GM12878 (cell line): ENCODE measurements around the gene OR2S2.

Experiments used
- CREB1 ChIP-seq: IDR thresholded peaks from 2 replicates; pipeline ENCODE4 v1.6.1; 2012; ENCODE audit warnings: low read depth, mild to moderate bottlenecking, inconsistent platforms
- CTCF ChIP-seq, 3 experiments: IDR thresholded peaks in 2 of 3; conservative IDR thresholded peaks in 1 of 3; 2 replicates each; pipeline ENCODE4 v1.5.1; 2011; ENCODE audit warnings: low read depth in 3 of 3, low read length in 3 of 3, mild to moderate bottlenecking in 3 of 3, control low read depth in 2 of 3, moderate library complexity in 2 of 3, inconsistent platforms in 1 of 3, mixed read lengths in 1 of 3; ENCODE audit not compliant: control insufficient read depth in 2 of 3, insufficient read depth in 1 of 3; ENCODE audit errors: extremely low read depth in 1 of 3
- MLLT1 ChIP-seq: fragments of 450-650 bp; IDR thresholded peaks from 2 replicates; pipeline ENCODE4 v1.6.1; 2016; ENCODE audit warnings: mild to moderate bottlenecking
- NFYB ChIP-seq: IDR thresholded peaks from 2 replicates; pipeline ENCODE4 v1.6.1; 2011; ENCODE audit warnings: low read depth, mild to moderate bottlenecking, low read length, improper control_type of control experiment, moderate library complexity; ENCODE audit not compliant: insufficient read depth
- RAD21 ChIP-seq: IDR thresholded peaks from 2 replicates; pipeline ENCODE4 v1.6.1; 2011; ENCODE audit warnings: mild to moderate bottlenecking, low read depth, low read length, moderate library complexity; ENCODE audit not compliant: insufficient read depth
- SIX5 ChIP-seq: IDR thresholded peaks from 2 replicates; pipeline ENCODE4 v1.6.1; 2011; ENCODE audit warnings: mild to moderate bottlenecking, low read depth, low read length, moderate library complexity; ENCODE audit not compliant: severe bottlenecking
- SRF ChIP-seq, 2 experiments: IDR thresholded peaks; 2 replicates each; pipeline ENCODE4 v1.6.1; 2011; ENCODE audit warnings: low read depth in 2 of 2, low read length in 2 of 2, mild to moderate bottlenecking in 1 of 2, moderate library complexity in 1 of 2
- ZNF274 ChIP-seq: IDR thresholded peaks from one replicate; pipeline ENCODE4 v1.8.0; 2011; ENCODE audit not compliant: insufficient read length, insufficient read depth
- TF ChIP-seq, protein P1 (sequence below): IDR thresholded peaks from 2 replicates; pipeline ENCODE4 v1.6.1; 2011; ENCODE audit warnings: low read depth, low read length, improper control_type of control experiment, borderline replicate concordance
- TF ChIP-seq, protein P2 (sequence below): IDR thresholded peaks from 2 replicates; pipeline ENCODE4 v1.6.1; 2011; ENCODE audit warnings: low read depth, mild to moderate bottlenecking, low read length, moderate library complexity, borderline replicate concordance; ENCODE audit errors: extremely low read depth

DNA sequence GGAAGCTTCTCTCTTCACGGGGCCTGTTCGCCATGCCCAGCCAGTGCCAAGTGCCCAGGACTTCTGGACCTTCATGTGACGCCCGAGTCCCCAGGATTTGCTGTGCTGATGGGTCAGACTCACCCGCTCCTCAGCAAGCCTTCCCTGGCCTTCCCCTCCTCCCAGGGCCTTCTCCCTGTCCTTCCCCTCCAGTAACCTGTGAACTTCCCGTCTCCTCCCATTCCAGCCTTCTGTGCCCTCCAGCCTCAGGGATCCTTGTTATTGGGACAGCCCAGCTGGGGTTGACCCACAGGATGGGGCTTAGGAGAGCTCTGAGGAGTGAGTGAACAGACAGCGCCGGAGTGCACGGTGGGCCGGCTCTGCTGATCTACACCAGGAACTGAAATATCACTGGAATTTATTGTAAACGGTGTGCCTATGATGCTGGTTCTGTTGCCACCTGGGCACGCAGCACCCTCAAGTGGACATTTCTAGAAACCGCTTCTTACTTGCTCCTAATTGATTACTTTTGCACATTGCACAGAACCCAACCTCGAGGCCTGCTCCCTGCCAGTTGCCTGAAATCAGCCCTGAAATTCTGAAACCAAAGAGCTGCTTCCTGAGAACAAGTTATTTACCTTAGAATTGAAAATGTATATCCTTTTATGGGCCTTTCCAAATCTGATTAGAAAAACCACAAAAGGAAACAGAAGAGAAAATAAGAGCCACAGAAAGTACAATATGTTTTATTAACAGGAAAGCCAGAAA is 47.2 kb downstream of the OR2S2 start:
- TF ChIP-seq ZNF274: no peak
- TF ChIP-seq CTCF (IDR thresholded peaks at IDR 0.05 in 2 of 3, conservative IDR thresholded peaks at IDR 0.05 in 1 of 3; ENCODE audit: control insufficient read depth in 2 of 3, extremely low read depth in 1 of 3, insufficient read depth in 1 of 3, low read depth in 3 of 3, low read length in 3 of 3): peak; percentile 45 to 48 (median 47); a peak in 5 of 6 replicates
- TF ChIP-seq NFYB: no peak
- TF ChIP-seq, protein P1, sequence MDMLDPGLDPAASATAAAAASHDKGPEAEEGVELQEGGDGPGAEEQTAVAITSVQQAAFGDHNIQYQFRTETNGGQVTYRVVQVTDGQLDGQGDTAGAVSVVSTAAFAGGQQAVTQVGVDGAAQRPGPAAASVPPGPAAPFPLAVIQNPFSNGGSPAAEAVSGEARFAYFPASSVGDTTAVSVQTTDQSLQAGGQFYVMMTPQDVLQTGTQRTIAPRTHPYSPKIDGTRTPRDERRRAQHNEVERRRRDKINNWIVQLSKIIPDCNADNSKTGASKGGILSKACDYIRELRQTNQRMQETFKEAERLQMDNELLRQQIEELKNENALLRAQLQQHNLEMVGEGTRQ: no peak
- no peak for TF ChIP-seq SRF (IDR thresholded peaks at IDR 0.05; ENCODE audit: low read depth in 2 of 2, low read length in 2 of 2)
- TF ChIP-seq, protein P2, sequence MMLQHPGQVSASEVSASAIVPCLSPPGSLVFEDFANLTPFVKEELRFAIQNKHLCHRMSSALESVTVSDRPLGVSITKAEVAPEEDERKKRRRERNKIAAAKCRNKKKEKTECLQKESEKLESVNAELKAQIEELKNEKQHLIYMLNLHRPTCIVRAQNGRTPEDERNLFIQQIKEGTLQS: no peak
- TF ChIP-seq CREB1: no peak
- TF ChIP-seq SIX5: no peak
- no peak for TF ChIP-seq MLLT1
- TF ChIP-seq RAD21: peak; percentile 26; the same call in 1 of the 2 replicates
